Caco-2 (cell line): Measurements from ENCODE around the gene CAPZB. TPM values are rescaled to one million over a fixed set of nuclear protein-coding genes. Genes with fewer than 3 reads are reported as not detected.

ENCODE experiments used
- BruUV-seq: library from RNA; stranded (reverse); fragments of 400-500 nt; replicated peaks from 2 replicates; lab custom pipeline; 2021; lab: Mats Ljungman, UMichigan
- CTCF ChIA-PET: fragments of 300-600 bp; sonication (Branson Sonifier 250); formaldehyde crosslinking; loops from one replicate; lab custom pipeline; 2022; ENCODE audit warnings: antibody characterized with exemption; lab: Charles Lee
- POLR2A ChIA-PET: fragments of 300-600 bp; sonication (Branson Sonifier 250); formaldehyde crosslinking; loops from one replicate; lab custom pipeline; 2022; ENCODE audit warnings: antibody characterized with exemption; lab: Charles Lee
- DNase-seq, 2 experiments: peaks; one replicate each; pipeline versions ENCODE4 v3.0.0 to v3.0.0-alpha.2; 2020 to 2022
- H3K27me3 ChIP-seq: replicated peaks from 2 replicates; pipeline ENCODE4 v1.6.0; 2011; ENCODE audit warnings: low read length; ENCODE audit not compliant: control insufficient read depth, insufficient read depth
- H3K36me3 ChIP-seq: 2 replicates; pipeline ENCODE4 v1.5.1; 2011; ENCODE audit warnings: low read length; ENCODE audit not compliant: control insufficient read depth, insufficient read depth
- H3K4me1 ChIP-seq: fragments of 250-450 bp; sonication (Bioruptor Pico); 2 replicates; pipeline ENCODE4 v1.5.1; 2020; ENCODE audit warnings: mild to moderate bottlenecking
- H3K4me3 ChIP-seq: 2 replicates; pipeline ENCODE4 v1.5.1; 2011; ENCODE audit warnings: low read depth, mild to moderate bottlenecking, control low read depth, low read length
- H3K9me3 ChIP-seq: fragments of 250-450 bp; sonication (Bioruptor Pico); 2 replicates; pipeline ENCODE4 v1.5.1; 2020; ENCODE audit warnings: mild to moderate bottlenecking, moderate library complexity
- H3K27ac Mint-ChIP-seq: one replicate; pipeline ENCODE4 v1.8.0; 2022; ENCODE audit warnings: mixed read lengths; ENCODE audit not compliant: unreplicated experiment
- H3K27me3 Mint-ChIP-seq: one replicate; pipeline ENCODE4 v1.8.0; 2022; ENCODE audit warnings: mixed read lengths; ENCODE audit not compliant: insufficient read depth, unreplicated experiment
- H3K36me3 Mint-ChIP-seq: one replicate; pipeline ENCODE4 v1.8.0; 2022; ENCODE audit warnings: mild to moderate bottlenecking, mixed read lengths; ENCODE audit not compliant: insufficient read depth, unreplicated experiment
- H3K4me1 Mint-ChIP-seq: one replicate; pipeline ENCODE4 v1.8.0; 2022; ENCODE audit warnings: low read depth, mixed read lengths; ENCODE audit not compliant: unreplicated experiment
- H3K4me3 Mint-ChIP-seq: one replicate; pipeline ENCODE4 v1.8.0; 2022; ENCODE audit warnings: mild to moderate bottlenecking, moderate library complexity, mixed read lengths; ENCODE audit not compliant: unreplicated experiment
- H3K9me3 Mint-ChIP-seq: one replicate; pipeline ENCODE4 v1.8.0; 2022; ENCODE audit warnings: mixed read lengths; ENCODE audit not compliant: unreplicated experiment
- CTCF ChIP-seq, 2 experiments: fragments of 200-600 bp in 1 of 2; IDR thresholded peaks; 1 replicate in 1 of 2; 2 replicates in 1 of 2; pipeline versions ENCODE4 v1.5.1 to v1.8.0; 2011 to 2022; ENCODE audit warnings: antibody characterized with exemption in 1 of 2, control low read depth in 1 of 2, inconsistent platforms in 1 of 2, low read depth in 1 of 2, low read length in 1 of 2, mild to moderate bottlenecking in 1 of 2, moderate library complexity in 1 of 2; ENCODE audit not compliant: insufficient read depth in 1 of 2, severe bottlenecking in 1 of 2, unreplicated experiment in 1 of 2
- intact Hi-C: fragments of 100-400 bp; cut with micrococcal nuclease; formaldehyde crosslinking; loops from one replicate; pipeline ENCODE4 v1.10.0; 2022; ENCODE audit not compliant: unreplicated experiment
- total RNA-seq: library from RNA; stranded (reverse); gene quantifications from 2 replicates; pipeline ENCODE4 v1.2.3, GENCODE V29; 2022

Gene CAPZB
- total RNA-seq, 1 experiment from 2014 or later = 205 TPM

GRCh38 chr1:19476450-19477190 is 8.7 kb downstream of the CAPZB start:
- Mint-ChIP-seq H3K27ac (no peak overlapping the region), H3K27me3 (no peaks in the 10 kb centered on the region), H3K4me3 (no peak overlapping the region), H3K9me3 (no peaks in the 10 kb centered on the region), H3K36me3 (peaks cover 5% of the 10 kb centered on the region), H3K4me1 (no peaks in the 10 kb centered on the region)
- DNase-seq = no peak
- ChIA-PET CTCF (no interaction called here), POLR2A (no interaction called here)
- H3K4me3 ChIP-seq = no peak overlapping the region
- no peaks in the 10 kb centered on the region for H3K4me1 ChIP-seq
- H3K36me3 ChIP-seq = no peaks in the 10 kb centered on the region
- BruUV-seq = no TSS peak
- H3K9me3 ChIP-seq = no peaks in the 10 kb centered on the region
- H3K27me3 ChIP-seq = no peaks in the 10 kb centered on the region
- TF ChIP-seq CTCF (IDR thresholded peaks at IDR 0.05; ENCODE audit: insufficient read depth in 1 of 2, low read depth in 1 of 2, low read length in 1 of 2, severe bottlenecking in 1 of 2, unreplicated experiment in 1 of 2) = no peak
- intact Hi-C loops = no loop called here

GRCh38 chr1:19475296-19475695 is 10.0 kb downstream of the CAPZB start:
- intact Hi-C loops = no loop called here
- Histone ChIP-seq H3K4me1 (no peaks in the 10 kb centered on the region), H3K4me3 (no peak overlapping the region), H3K27me3 (no peaks in the 10 kb centered on the region), H3K36me3 (no peaks in the 10 kb centered on the region), H3K9me3 (no peaks in the 10 kb centered on the region)
- no peak for DNase-seq
- no peaks in the 10 kb centered on the region for H3K27me3 Mint-ChIP-seq
- H3K9me3 Mint-ChIP-seq = no peaks in the 10 kb centered on the region
- H3K4me1 Mint-ChIP-seq = peaks cover under 1% of the 10 kb centered on the region
- no TSS peak for BruUV-seq
- no peak for TF ChIP-seq CTCF (IDR thresholded peaks at IDR 0.05; ENCODE audit: insufficient read depth in 1 of 2, low read depth in 1 of 2, low read length in 1 of 2, severe bottlenecking in 1 of 2, unreplicated experiment in 1 of 2)
- H3K4me3 Mint-ChIP-seq = no peak overlapping the region
- ChIA-PET CTCF (no interaction called here), POLR2A (no interaction called here)
- no peak overlapping the region for H3K27ac Mint-ChIP-seq
- H3K36me3 Mint-ChIP-seq = peaks cover 8% of the 10 kb centered on the region

- Histone ChIP-seq H3K4me3 (no peak overlapping the region), H3K9me3 (no peaks in the 10 kb centered on the region), H3K36me3 (no peaks in the 10 kb centered on the region), H3K4me1 (peaks cover 23% of the 10 kb centered on the region), H3K27me3 (no peaks in the 10 kb centered on the region)
- intact Hi-C loops = no loop called here
- POLR2A ChIA-PET = interaction anchor here (0.6 kb wide), 1 partner anchor 84 kb away, joined by 5 read pairs; no protein-coding TSS in a partner anchor
- Mint-ChIP-seq H3K36me3 (peaks cover 8% of the 10 kb centered on the region), H3K9me3 (no peaks in the 10 kb centered on the region), H3K4me3 (no peak overlapping the region), H3K27ac (no peak overlapping the region), H3K4me1 (peaks cover 31% of the 10 kb centered on the region), H3K27me3 (no peaks in the 10 kb centered on the region)
- CTCF ChIA-PET = interaction anchor here (0.6 to 1.0 kb wide), 3 partner anchors 14 to 510 kb away, joined by 3 to 4 read pairs (median 3); no protein-coding TSS in a partner anchor
- BruUV-seq = no TSS peak
- no peak for TF ChIP-seq CTCF (IDR thresholded peaks at IDR 0.05; ENCODE audit: insufficient read depth in 1 of 2, low read depth in 1 of 2, low read length in 1 of 2, severe bottlenecking in 1 of 2, unreplicated experiment in 1 of 2)
- peak in 1 of 2 experiments; percentile 20 for DNase-seq
These were observed 13.2 kb downstream of the CAPZB start for GRCh38 chr1:19472174-19472573.
